Articular chondrocyte of knee joint (primary cell): ENCODE measurements around the gene SLC25A34. TPM values are rescaled to one million over a fixed set of nuclear protein-coding genes. Genes with fewer than 3 reads are reported as not detected.

Experiments
- total RNA-seq: library from RNA; depleted of rRNA; stranded (reverse); fragments of >200 nt; gene quantifications from 2 replicates; pipeline ENCODE4 v1.2.3, GENCODE V29; 2012

SLC25A34 gene
- total RNA-seq: 0.52 and 0.65 TPM in 2 replicates

DNA sequence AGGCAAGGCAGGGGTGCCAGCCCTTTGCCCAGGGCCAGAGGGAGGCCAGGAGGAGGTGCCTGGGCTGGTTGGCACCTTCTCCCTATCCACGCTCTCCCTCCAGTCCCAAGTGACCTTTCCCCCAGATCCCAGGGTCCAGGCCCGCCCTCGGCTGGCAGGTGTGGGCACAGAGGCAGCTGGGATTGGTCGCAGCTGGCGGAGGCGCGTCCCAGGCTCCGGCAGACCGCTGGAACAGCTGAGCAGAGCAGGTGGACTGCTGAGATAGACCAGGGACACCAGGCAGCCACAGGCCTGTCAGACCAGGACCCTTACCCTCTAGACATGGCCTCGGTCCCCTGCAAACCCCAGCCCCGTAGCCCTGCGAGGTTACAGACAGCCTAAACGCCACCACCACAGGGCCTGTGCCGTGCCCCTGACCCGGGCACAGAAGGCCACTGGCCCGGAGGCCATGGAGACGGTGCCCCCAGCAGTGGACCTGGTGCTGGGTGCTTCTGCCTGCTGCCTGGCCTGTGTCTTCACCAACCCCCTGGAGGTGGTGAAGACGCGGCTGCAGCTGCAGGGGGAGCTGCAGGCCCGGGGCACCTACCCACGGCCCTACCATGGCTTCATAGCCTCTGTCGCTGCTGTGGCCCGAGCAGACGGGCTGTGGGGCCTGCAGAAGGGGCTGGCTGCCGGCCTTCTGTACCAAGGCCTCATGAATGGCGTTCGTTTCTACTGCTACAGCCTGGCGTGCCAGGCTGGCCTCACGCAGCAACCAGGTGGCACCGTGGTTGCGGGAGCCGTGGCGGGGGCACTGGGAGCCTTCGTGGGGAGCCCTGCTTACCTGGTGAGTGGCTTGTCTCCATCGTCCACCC lies at the start of gene SLC25A34:
SLC25A34 (plus strand) TSS at position 221 of the 854 bp plus-strand sequence; CDS start at position 449, 228 bp downstream.

DNA sequence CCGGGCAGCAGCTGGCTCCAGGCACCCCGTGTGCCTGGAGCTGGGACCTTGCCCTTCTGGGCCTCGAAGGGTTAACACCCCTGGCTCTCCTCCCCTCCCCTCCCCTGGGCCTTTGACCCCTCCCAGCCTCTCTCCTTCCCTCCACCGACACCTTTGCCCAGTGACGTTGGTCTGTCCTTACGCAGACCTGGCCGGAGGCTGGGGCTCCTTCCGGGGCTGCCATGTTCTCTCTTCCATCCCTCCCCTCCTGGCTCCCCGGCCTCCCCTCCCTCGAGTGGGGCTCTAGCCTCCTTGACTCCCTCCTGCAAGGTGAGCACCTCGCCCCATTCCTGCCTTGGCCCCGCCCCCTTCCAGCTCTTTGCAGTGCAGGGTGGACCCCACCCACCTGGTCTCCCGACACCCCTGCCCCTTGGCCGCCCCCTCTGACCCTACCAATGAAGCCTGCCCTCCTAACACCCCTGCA lies 6.3 kb downstream of the SLC25A34 start, which contains the start of gene TMEM82:
TMEM82 (plus strand) TSS at position 161 of the 463 bp plus-strand sequence; CDS start at position 222, 61 bp downstream.

DNA sequence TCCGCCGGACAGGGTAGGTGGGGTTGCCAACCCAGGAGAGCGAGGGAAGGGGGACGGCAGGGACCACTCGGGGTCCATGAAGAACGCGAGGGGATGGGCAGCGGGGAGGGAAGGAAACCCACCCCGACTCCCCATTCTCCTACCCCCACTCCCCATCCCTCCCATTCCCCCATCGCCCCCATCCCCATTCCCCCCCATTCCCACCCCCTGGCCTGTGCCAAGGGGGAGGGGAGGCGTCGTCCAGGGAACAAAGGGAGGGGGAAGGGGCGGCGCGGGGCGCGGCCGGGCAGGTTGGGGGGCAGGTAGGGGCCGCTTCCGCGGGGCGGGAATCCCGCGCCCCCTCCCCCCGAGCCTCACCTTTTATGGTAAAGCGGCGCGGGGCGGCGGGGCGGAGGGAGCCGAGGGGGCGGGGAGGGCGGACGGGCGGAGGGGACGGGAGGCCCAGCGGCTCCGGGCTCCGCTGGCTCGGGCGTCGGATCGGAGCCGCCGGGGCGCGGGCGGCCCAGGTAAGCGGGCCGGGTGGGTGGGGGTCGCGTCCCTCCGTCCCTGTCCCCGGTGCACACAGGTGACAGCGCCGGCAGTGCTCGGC lies 22.4 kb downstream of the SLC25A34 start, which contains the start of gene FBLIM1:
FBLIM1 (plus strand) TSS at position 453 of the 589 bp plus-strand sequence. CDS start 6,189 bp downstream, outside the sequence.

Other genes with a start within 250 kb of the SLC25A34 start
- 6.3 and 6.8 TPM in 2 replicates for gene CASP9, start 212.0 kb upstream of the SLC25A34 start, total RNA-seq
- gene DNAJC16, start 209.4 kb upstream of the SLC25A34 start, total RNA-seq: 22.1 and 24.3 TPM in 2 replicates
- 1.8 and 2.1 TPM in 2 replicates for gene AGMAT, start 151.2 kb upstream of the SLC25A34 start, total RNA-seq
- 23.7 and 36.7 TPM in 2 replicates for gene DDI2, start 118.8 kb upstream of the SLC25A34 start, total RNA-seq
- gene PLEKHM2, start 51.9 kb upstream of the SLC25A34 start, total RNA-seq: 88.3 and 99.8 TPM in 2 replicates
- not detected in 2 replicates for gene TMEM82, start 6.2 kb downstream of the SLC25A34 start, total RNA-seq
- gene FBLIM1, start 22.5 kb downstream of the SLC25A34 start, total RNA-seq: 26.7 and 29.4 TPM in 2 replicates
- 1.6 and 1.8 TPM in 2 replicates for gene UQCRHL, start 71.4 kb downstream of the SLC25A34 start, total RNA-seq
- gene SPEN, start 111.4 kb downstream of the SLC25A34 start, total RNA-seq: 33.3 and 34.0 TPM in 2 replicates
- 16.6 and 19.3 TPM in 2 replicates for gene ZBTB17, start 239.8 kb downstream of the SLC25A34 start, total RNA-seq